ENCODE measurements around the gene RABGGTA. TPM values are rescaled to one million over a fixed set of nuclear protein-coding genes. Genes with fewer than 3 reads are reported as not detected.
"Not testable (repeated sequence)": the region's sequence is repeated elsewhere in the genome, so short reads cannot be mapped to it uniquely, and the experiment has no call there.

Gene RABGGTA
- total RNA-seq, 4 donors from 2014 or later, result 29.8 to 44.8 (median 33.5) TPM

- H3K36me3 ChIP-seq, result no peaks in the 10 kb centered on the region
- peaks cover 6 to 16% of the 10 kb centered on the region in 2 donors for H3K4me1 ChIP-seq
- no peaks in the 10 kb centered on the region for H3K9me3 ChIP-seq
- H3K27ac ChIP-seq, result peak overlapping the region; percentile 3 to 56 (median 46)
- peak; percentile 42 to 61 for DNase-seq
- intact Hi-C loops (cut with DNase I), result no loop called here
- no peaks in the 10 kb centered on the region for H3K27me3 ChIP-seq
- TF ChIP-seq POLR2A (IDR thresholded peaks at IDR 0.05) (no peak), CTCF (IDR thresholded peaks at IDR 0.05) (no peak)
- H3K4me3 ChIP-seq (replicated peaks in 1 of 3), result no peak overlapping the region
- 58 to 61% methylated on average over 7 of the region's 7 CpGs for WGBS, 2 donors
Measured at GRCh38 chr14:24224618-24225071, 46.8 kb downstream of the RABGGTA start.

- H3K9me3 ChIP-seq; H3K27ac ChIP-seq; DNase-seq; H3K36me3 ChIP-seq; H3K4me3 ChIP-seq (replicated peaks in 1 of 3); intact Hi-C loops (cut with DNase I); H3K27me3 ChIP-seq: not testable (repeated sequence)
- peaks cover 6 to 16% of the 10 kb centered on the region in 2 donors for H3K4me1 ChIP-seq
- 99 to 100% methylated on average over 4 of the region's 4 CpGs for WGBS, 2 donors
Measured at GRCh38 chr14:24222987-24223386, 48.4 kb downstream of the RABGGTA start.

GRCh38 chr14:24219521-24219920 is 51.9 kb downstream of the RABGGTA start:
- Histone ChIP-seq H3K36me3 (no peaks in the 10 kb centered on the region), H3K4me3 (replicated peaks in 1 of 3) (no peak overlapping the region), H3K9me3 (no peaks in the 10 kb centered on the region), H3K27me3 (no peaks in the 10 kb centered on the region), H3K4me1 (peaks cover 2 to 16% of the 10 kb centered on the region in 2 donors), H3K27ac (no peak overlapping the region)
- 59 to 63% methylated on average over 3 of the region's 3 CpGs for WGBS, 2 donors
- intact Hi-C loops (cut with DNase I), result no loop called here
- TF ChIP-seq POLR2A (IDR thresholded peaks at IDR 0.05) (no peak), CTCF (IDR thresholded peaks at IDR 0.05) (no peak)
- DNase-seq, result no peak

- WGBS, 2 donors, result 90 to 97% methylated on average over 4 of the region's 4 CpGs
- intact Hi-C loops (cut with DNase I), result no loop called here
Measured at GRCh38 chr14:24219080-24219479, 52.3 kb downstream of the RABGGTA start.

GRCh38 chr14:24216876-24217275 is 54.5 kb downstream of the RABGGTA start:
- intact Hi-C loops (cut with DNase I); DNase-seq; H3K27me3 ChIP-seq; H3K4me3 ChIP-seq (replicated peaks in 1 of 3); H3K27ac ChIP-seq; H3K36me3 ChIP-seq; H3K9me3 ChIP-seq: not testable (repeated sequence)
- 87 to 92% methylated on average over 1 of the region's 1 CpG for WGBS, 2 donors
- peaks cover 0 to 28% of the 10 kb centered on the region in 2 donors for H3K4me1 ChIP-seq

More at GRCh38 chr14:24219080-24219479, 52.3 kb downstream of the RABGGTA start:
- H3K4me3 ChIP-seq (replicated peaks in 1 of 3), result no peak overlapping the region
- TF ChIP-seq CTCF (IDR thresholded peaks at IDR 0.05), result no peak
- no peak for TF ChIP-seq POLR2A (IDR thresholded peaks at IDR 0.05)
- H3K27me3 ChIP-seq, result no peaks in the 10 kb centered on the region
- no peak overlapping the region for H3K27ac ChIP-seq
- H3K4me1 ChIP-seq, result peaks cover 0 to 15% of the 10 kb centered on the region in 2 donors
- no peaks in the 10 kb centered on the region for H3K36me3 ChIP-seq
- no peaks in the 10 kb centered on the region for H3K9me3 ChIP-seq
- no peak for DNase-seq

- Histone ChIP-seq H3K27me3 (no peaks in the 10 kb centered on the region), H3K9me3 (no peaks in the 10 kb centered on the region), H3K4me1 (peaks cover 0 to 28% of the 10 kb centered on the region in 2 donors), H3K36me3 (no peaks in the 10 kb centered on the region), H3K4me3 (replicated peaks in 1 of 3) (no peak overlapping the region), H3K27ac (peak overlapping the region in 2 of 3 donors; percentile 85 to 87)
- WGBS, 2 donors, result 82 to 90% methylated on average over 2 of the region's 2 CpGs
- no peak for DNase-seq
- TF ChIP-seq CTCF (IDR thresholded peaks at IDR 0.05), result no peak
- TF ChIP-seq POLR2A (IDR thresholded peaks at IDR 0.05), result no peak
- intact Hi-C loops (cut with DNase I), result no loop called here
Measured at GRCh38 chr14:24216345-24216699, 55.1 kb downstream of the RABGGTA start.

Small RNA genes lying within 50 kb of the gene (small RNA-seq; reads per million reads assigned to genes)
- not detected for gene MDP1

Other genes with a start within 250 kb of the RABGGTA start
- gene CARMIL3, start 219.6 kb downstream of the RABGGTA start, total RNA-seq, result 1 to 10 TPM in 2 of 4 donors, under 1 TPM in 2; 0.63 to 1.3 (median 0.99) TPM
- under 1 TPM in 1 of 4 donors, not detected in 3; 0.29 TPM for gene CPNE6, start 200.0 kb downstream of the RABGGTA start, total RNA-seq
- 10 to 100 TPM; 29.8 to 47.4 (median 39.3) TPM for gene PCK2, start 177.3 kb downstream of the RABGGTA start, total RNA-seq
- gene DCAF11, start 156.8 kb downstream of the RABGGTA start, total RNA-seq, result 100 to 1,000 TPM in 3 of 4 donors, 10 to 100 TPM in 1; 90.6 to 155 (median 132) TPM
- 10 to 100 TPM in 2 of 4 donors, 1 to 10 TPM in 2; 2.1 to 11.7 (median 8.4) TPM for gene NRL, start 156.6 kb downstream of the RABGGTA start, total RNA-seq
- 1 to 10 TPM in 2 of 4 donors, under 1 TPM in 1, not detected in 1; 0.63 to 3.5 (median 2.7) TPM for gene FITM1, start 140.9 kb downstream of the RABGGTA start, total RNA-seq
- gene PSME1, start 135.4 kb downstream of the RABGGTA start, total RNA-seq, result 100 to 1,000 TPM; 117 to 193 (median 186) TPM
- gene EMC9, start 130.0 kb downstream of the RABGGTA start, total RNA-seq, result 10 to 100 TPM in 3 of 4 donors, 1 to 10 TPM in 1; 8.3 to 25.5 (median 16.9) TPM
- 10 to 100 TPM; 31.3 to 66.6 (median 47.5) TPM for gene PSME2, start 125.0 kb downstream of the RABGGTA start, total RNA-seq
- 100 to 1,000 TPM in 1 of 4 donors, 10 to 100 TPM in 3; 30.6 to 106 (median 67.6) TPM for gene RNF31, start 124.1 kb downstream of the RABGGTA start, total RNA-seq
- 10 to 100 TPM; 55.1 to 92.3 (median 70.0) TPM for gene IRF9, start 110.3 kb downstream of the RABGGTA start, total RNA-seq
- gene REC8, start 99.5 kb downstream of the RABGGTA start, total RNA-seq, result 1 to 10 TPM; 4.1 to 7.1 (median 5.4) TPM
- 10 to 100 TPM; 28.1 to 49.0 (median 31.3) TPM for gene IPO4, start 82.8 kb downstream of the RABGGTA start, total RNA-seq
- gene TM9SF1, start 76.2 kb downstream of the RABGGTA start, total RNA-seq, result 100 to 1,000 TPM in 3 of 4 donors, 10 to 100 TPM in 1; 92.0 to 114 (median 107) TPM
- not detected for gene TSSK4, start 65.9 kb downstream of the RABGGTA start, total RNA-seq
- gene CHMP4A, start 58.1 kb downstream of the RABGGTA start, total RNA-seq, result 10 to 100 TPM; 26.5 to 60.2 (median 46.2) TPM
- 10 to 100 TPM; 13.1 to 55.9 (median 25.4) TPM for gene MDP1, start 55.5 kb downstream of the RABGGTA start, total RNA-seq
- 100 to 1,000 TPM; 149 to 317 (median 172) TPM for gene NEDD8, start 39.2 kb downstream of the RABGGTA start, total RNA-seq
- gene GMPR2, start 38.7 kb downstream of the RABGGTA start, total RNA-seq, result 100 to 1,000 TPM in 2 of 4 donors, 10 to 100 TPM in 2; 68.8 to 237 (median 110) TPM
- gene TINF2, start 29.0 kb downstream of the RABGGTA start, total RNA-seq, result 100 to 1,000 TPM in 1 of 4 donors, 10 to 100 TPM in 3; 67.3 to 101 (median 71.6) TPM
- gene TGM1, start 8.4 kb downstream of the RABGGTA start, total RNA-seq, result 1 to 10 TPM; 1.9 to 2.8 (median 2.0) TPM
- gene DHRS1, start 28.2 kb upstream of the RABGGTA start, total RNA-seq, result 10 to 100 TPM; 35.2 to 59.3 (median 38.3) TPM
- gene NOP9, start 28.3 kb upstream of the RABGGTA start, total RNA-seq, result 10 to 100 TPM; 16.4 to 22.3 (median 20.7) TPM
- 10 to 100 TPM in 1 of 4 donors, 1 to 10 TPM in 3; 4.6 to 13.0 (median 9.5) TPM for gene CIDEB, start 36.4 kb upstream of the RABGGTA start, total RNA-seq
- gene LTB4R2, start 38.5 kb upstream of the RABGGTA start, total RNA-seq, result 10 to 100 TPM in 2 of 4 donors, 1 to 10 TPM in 2; 6.8 to 18.5 (median 10.9) TPM
- gene LTB4R, start 39.9 kb upstream of the RABGGTA start, total RNA-seq, result 1 to 10 TPM; 4.2 to 7.4 (median 4.3) TPM
- gene ADCY4, start 63.5 kb upstream of the RABGGTA start, total RNA-seq, result 10 to 100 TPM; 35.2 to 65.4 (median 48.8) TPM
- 10 to 100 TPM; 12.4 to 21.3 (median 18.4) TPM for gene RIPK3, start 68.4 kb upstream of the RABGGTA start, total RNA-seq
- gene NFATC4, start 96.6 kb upstream of the RABGGTA start, total RNA-seq, result 10 to 100 TPM; 19.4 to 41.3 (median 38.6) TPM
- gene NYNRIN, start 127.4 kb upstream of the RABGGTA start, total RNA-seq, result 10 to 100 TPM; 11.7 to 19.9 (median 12.3) TPM
- gene CBLN3, start 158.1 kb upstream of the RABGGTA start, total RNA-seq, result 1 to 10 TPM; 1.7 to 3.4 (median 2.3) TPM
- gene KHNYN, start 158.4 kb upstream of the RABGGTA start, total RNA-seq, result 10 to 100 TPM; 46.9 to 75.0 (median 48.3) TPM
- gene SDR39U1, start 171.2 kb upstream of the RABGGTA start, total RNA-seq, result 10 to 100 TPM; 35.1 to 75.6 (median 49.2) TPM
- gene CMA1, start 236.7 kb upstream of the RABGGTA start, total RNA-seq, result not detected